ENCODE data around the gene PSAT1.

DNA sequence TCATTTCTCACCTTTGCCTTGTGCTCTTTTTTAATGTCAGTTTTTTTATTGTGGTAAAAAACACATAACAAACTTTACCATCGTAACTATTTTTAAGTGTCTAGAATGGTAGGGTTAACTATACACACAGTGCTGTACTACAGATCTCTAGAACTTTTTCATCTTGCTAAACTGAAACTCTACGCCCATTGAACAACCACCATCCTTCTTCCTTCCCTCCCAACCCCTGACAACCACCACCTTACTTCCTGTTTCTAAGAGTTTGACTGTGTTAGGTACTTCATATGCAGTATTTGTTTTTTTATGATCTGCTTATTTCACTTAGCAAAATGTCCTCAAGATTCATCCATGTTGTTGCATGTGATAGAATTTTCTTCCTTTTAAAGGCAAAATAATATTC lies 54.9 kb downstream of the PSAT1 start:
- TF ChIP-seq, protein P1, sequence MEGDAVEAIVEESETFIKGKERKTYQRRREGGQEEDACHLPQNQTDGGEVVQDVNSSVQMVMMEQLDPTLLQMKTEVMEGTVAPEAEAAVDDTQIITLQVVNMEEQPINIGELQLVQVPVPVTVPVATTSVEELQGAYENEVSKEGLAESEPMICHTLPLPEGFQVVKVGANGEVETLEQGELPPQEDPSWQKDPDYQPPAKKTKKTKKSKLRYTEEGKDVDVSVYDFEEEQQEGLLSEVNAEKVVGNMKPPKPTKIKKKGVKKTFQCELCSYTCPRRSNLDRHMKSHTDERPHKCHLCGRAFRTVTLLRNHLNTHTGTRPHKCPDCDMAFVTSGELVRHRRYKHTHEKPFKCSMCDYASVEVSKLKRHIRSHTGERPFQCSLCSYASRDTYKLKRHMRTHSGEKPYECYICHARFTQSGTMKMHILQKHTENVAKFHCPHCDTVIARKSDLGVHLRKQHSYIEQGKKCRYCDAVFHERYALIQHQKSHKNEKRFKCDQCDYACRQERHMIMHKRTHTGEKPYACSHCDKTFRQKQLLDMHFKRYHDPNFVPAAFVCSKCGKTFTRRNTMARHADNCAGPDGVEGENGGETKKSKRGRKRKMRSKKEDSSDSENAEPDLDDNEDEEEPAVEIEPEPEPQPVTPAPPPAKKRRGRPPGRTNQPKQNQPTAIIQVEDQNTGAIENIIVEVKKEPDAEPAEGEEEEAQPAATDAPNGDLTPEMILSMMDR (IDR thresholded peaks at IDR 0.05; ENCODE audit: borderline replicate concordance, extremely low read depth, low read length, poor library complexity, severe bottlenecking), result no peak
- TF ChIP-seq EZH2 (IDR thresholded peaks at IDR 0.05; ENCODE audit: borderline replicate concordance, low read depth, low read length, severe bottlenecking), result no peak

Data from DND-41 (cell line).